SK-N-SH (cell line): Measurements from ENCODE around the gene C22orf15. TPM values are rescaled to one million over a fixed set of nuclear protein-coding genes. Genes with fewer than 3 reads are reported as not detected.

Source experiments
- CTCF ChIA-PET: fragments of 300-600, 350-600 bp; formaldehyde crosslinking; extraction: SDS; loops from one replicate; lab custom pipeline; 2021; lab: Yijun Ruan, JAX
- POLR2A ChIA-PET: fragments of 350-600 bp; sonication (Branson Sonifier 250); formaldehyde crosslinking; extraction: SDS; loops from one replicate; lab custom pipeline; 2020; ENCODE audit warnings: antibody characterized with exemption, inconsistent platforms; lab: Yijun Ruan, JAX
- DNase-seq: peaks from one replicate; pipeline ENCODE4 v3.0.0; 2012
- H2AFZ ChIP-seq: fragments of 200-600 bp; sonication (generic); 2 replicates; pipeline ENCODE4 v1.8.1; 2016; ENCODE audit warnings: antibody characterized with exemption, mild to moderate bottlenecking, low read depth
- H3F3A ChIP-seq: fragments of 200-600 bp; sonication (generic); replicated peaks from 2 replicates; pipeline ENCODE3; 2016; ENCODE audit warnings: antibody characterized with exemption, mild to moderate bottlenecking; ENCODE audit not compliant: insufficient read depth
- H3K27ac ChIP-seq, 2 experiments: fragments of 200-500 bp in 1 of 2; fragments of 200-600 bp in 1 of 2; sonication (Bioruptor generic) in 1 of 2; sonication (generic), shearing (Covaris generic) in 1 of 2; 2 replicates each; pipeline versions ENCODE4 v1.5.1 to v1.6.1; 2014 to 2016; ENCODE audit warnings: low read depth in 2 of 2, inconsistent platforms in 1 of 2, low read length in 1 of 2, mild to moderate bottlenecking in 1 of 2, mixed read lengths in 1 of 2
- H3K27me3 ChIP-seq: fragments of 200-600 bp; sonication (generic), shearing (Covaris generic); 2 replicates; pipeline ENCODE4 v1.6.1; 2016; ENCODE audit warnings: mixed run types; ENCODE audit not compliant: insufficient read depth
- H3K36me3 ChIP-seq, 2 experiments: fragments of 200-500 bp in 1 of 2; fragments of 200-600 bp in 1 of 2; sonication (Bioruptor generic) in 1 of 2; sonication (generic) in 1 of 2; replicated peaks in 1 of 2; 2 replicates each; pipeline versions ENCODE3 to v1.5.1; 2014 to 2016; ENCODE audit warnings: low read length in 1 of 2, mild to moderate bottlenecking in 1 of 2; ENCODE audit not compliant: insufficient read depth in 2 of 2, control insufficient read depth in 1 of 2
- H3K4me1 ChIP-seq, 2 experiments: fragments of 200-500 bp in 1 of 2; fragments of 200-600 bp in 1 of 2; sonication (Bioruptor generic) in 1 of 2; sonication (generic), shearing (Covaris generic) in 1 of 2; 2 replicates each; pipeline versions ENCODE4 v1.5.1 to v1.6.1; 2014 to 2016; ENCODE audit warnings: low read depth in 1 of 2, low read length in 1 of 2, mixed run types in 1 of 2; ENCODE audit not compliant: insufficient read depth in 2 of 2, control insufficient read depth in 1 of 2
- H3K4me2 ChIP-seq: fragments of 200-600 bp; sonication (generic), shearing (Covaris generic); 2 replicates; pipeline ENCODE4 v1.6.1; 2017; ENCODE audit warnings: mixed run types
- H3K4me3 ChIP-seq, 2 experiments: fragments of 200-500 bp in 1 of 2; fragments of 200-600 bp in 1 of 2; sonication (Bioruptor generic) in 1 of 2; sonication (generic), shearing (Covaris generic) in 1 of 2; 2 replicates each; pipeline versions ENCODE4 v1.5.1 to v1.8.1; 2014 to 2016; ENCODE audit warnings: low read depth in 2 of 2, inconsistent platforms in 1 of 2, low read length in 1 of 2, mild to moderate bottlenecking in 1 of 2, mixed read lengths in 1 of 2, moderate library complexity in 1 of 2
- H3K79me2 ChIP-seq: fragments of 200-600 bp; sonication (generic); 2 replicates; pipeline ENCODE4 v1.8.1; 2017; ENCODE audit warnings: mild to moderate bottlenecking; ENCODE audit not compliant: insufficient read depth
- H3K9ac ChIP-seq: fragments of 200-600 bp; sonication (generic); 2 replicates; pipeline ENCODE4 v1.6.1; 2017; ENCODE audit warnings: mixed run types
- H3K9me2 ChIP-seq: fragments of 200-600 bp; sonication (generic); 2 replicates; pipeline ENCODE4 v1.6.1; 2017; ENCODE audit warnings: mixed run types
- H3K9me3 ChIP-seq: fragments of 200-600 bp; sonication (generic); 2 replicates; pipeline ENCODE4 v1.6.1; 2017; ENCODE audit warnings: mixed run types, mild to moderate bottlenecking, moderate library complexity
- H4K20me1 ChIP-seq: fragments of 200-600 bp; sonication (generic); 2 replicates; pipeline ENCODE4 v1.6.1; 2017; ENCODE audit warnings: mild to moderate bottlenecking, mixed run types; ENCODE audit not compliant: insufficient read depth
- CTCF ChIP-seq: fragments of 200-600 bp; sonication (generic); IDR thresholded peaks from 2 replicates; pipeline ENCODE4 v1.6.1; 2017; ENCODE audit warnings: antibody characterized with exemption, mild to moderate bottlenecking, moderate library complexity
- EZH2phosphoT487 ChIP-seq: fragments of 200-600 bp; sonication (generic); IDR thresholded peaks from 2 replicates; pipeline ENCODE4 v1.6.1; 2017; ENCODE audit warnings: low read depth, mixed run types, mild to moderate bottlenecking, antibody characterized with exemption, moderate library complexity, borderline replicate concordance
- FOSL2 ChIP-seq: IDR thresholded peaks from 2 replicates; pipeline ENCODE4 v1.4.0; 2012; ENCODE audit warnings: low read depth, mild to moderate bottlenecking, moderate library complexity, borderline replicate concordance
- IRF3 ChIP-seq: fragments of 150-350 bp; IDR thresholded peaks from 2 replicates; pipeline ENCODE4 v1.6.1; 2016; ENCODE audit warnings: mild to moderate bottlenecking, low read depth, low read length
- JUND ChIP-seq: IDR thresholded peaks from 2 replicates; pipeline ENCODE4 v1.4.0; 2012
- NRF1 ChIP-seq: IDR thresholded peaks from 2 replicates; pipeline ENCODE4 v1.6.1; 2012; ENCODE audit warnings: low read depth, mild to moderate bottlenecking, low read length
- RAD21 ChIP-seq: IDR thresholded peaks from 2 replicates; pipeline ENCODE4 v1.6.1; 2012; ENCODE audit warnings: mild to moderate bottlenecking, low read length
- RCOR1 ChIP-seq: fragments of 150-350 bp; IDR thresholded peaks from 2 replicates; pipeline ENCODE4 v1.6.1; 2017; ENCODE audit warnings: antibody characterized with exemption, low read length
- RXRA ChIP-seq: IDR thresholded peaks from 2 replicates; pipeline ENCODE4 v1.4.0; 2012; ENCODE audit warnings: low read depth, mild to moderate bottlenecking, borderline replicate concordance
- SIN3A ChIP-seq: IDR thresholded peaks from 2 replicates; pipeline ENCODE4 v1.6.1; 2012; ENCODE audit warnings: low read depth, mild to moderate bottlenecking, low read length, moderate library complexity, borderline replicate concordance
- TCF12 ChIP-seq: IDR thresholded peaks from 2 replicates; pipeline ENCODE4 v1.4.0; 2012
- USF1 ChIP-seq: IDR thresholded peaks from 2 replicates; pipeline ENCODE4 v1.4.0; 2012; ENCODE audit warnings: low read depth, borderline replicate concordance
- WGBS: methylation state at CpG from one replicate; pipeline ENCODE4 v1.1.6; 2017; ENCODE audit warnings: low lambda C conversion rate; 5-methylcytosine and 5-hydroxymethylcytosine counted together
- polyA plus RNA-seq, 3 experiments: library from polyadenylated mRNA; depleted of rRNA; stranded (reverse); fragments of >200 nt; gene quantifications; 2 replicates each; pipeline ENCODE4 v1.2.3, GENCODE V29; 2012

The C22orf15 gene
- polyA plus RNA-seq, 1 of the 3 experiments (the other 2 are of a cell fraction) = 1.6 TPM

- no peak for TF ChIP-seq RXRA
- no peak for TF ChIP-seq IRF3
- TF ChIP-seq NRF1 = no peak
- TF ChIP-seq EZH2phosphoT487 = no peak
- TF ChIP-seq SIN3A = no peak
- no peak for TF ChIP-seq JUND
Measured at GRCh38 chr22:23804781-23805291, 42.0 kb downstream of the C22orf15 start (continued).

GRCh38 chr22:23806837-23807236, 44.0 kb downstream of the C22orf15 start:
- Histone ChIP-seq H3F3A (peaks cover 7% of the 10 kb centered on the region), H4K20me1 (no peaks in the 10 kb centered on the region), H3K9me3 (no peaks in the 10 kb centered on the region), H3K4me2 (no peak overlapping the region), H3K36me3 (peaks cover 49 to 56% of the 10 kb centered on the region in 2 experiments), H2AFZ (no peak overlapping the region), H3K9me2 (no peaks in the 10 kb centered on the region), H3K27ac (no peak overlapping the region), H3K9ac (no peak overlapping the region), H3K27me3 (no peaks in the 10 kb centered on the region), H3K4me1 (no peaks in the 10 kb centered on the region), H3K79me2 (no peaks in the 10 kb centered on the region), H3K4me3 (no peak overlapping the region)
- CTCF ChIA-PET = interaction anchor here (0.5 kb wide), 1 partner anchor 214 kb away, joined by 3 read pairs; no protein-coding TSS in a partner anchor
- DNase-seq = no peak
- POLR2A ChIA-PET = no interaction called here
- WGBS = 100% methylated on average over 1 of the region's 1 CpG
- TF ChIP-seq EZH2phosphoT487 (no peak), RAD21 (no peak), FOSL2 (no peak), TCF12 (no peak), RCOR1 (no peak), JUND (no peak), CTCF (no peak), USF1 (no peak)
